GM12878 (cell line): ENCODE data around the gene SWSAP1. TPM values are rescaled to one million over a fixed set of nuclear protein-coding genes. Genes with fewer than 3 reads are reported as not detected.
A peak's percentile ranks its signal among the peaks of the same experiment; 100 is the strongest.
"Not testable (repeated sequence)": the region's sequence is repeated elsewhere in the genome, so short reads cannot be mapped to it uniquely, and the experiment has no call there.

Source experiments
- ATAC-seq: fragments of 200-7000 bp; cut with Tn5 transposase; 3 replicates; pipeline ENCODE4 v1.9.1; 2020; ENCODE audit warnings: mild to moderate bottlenecking, moderate library complexity
- BruUV-seq: library from RNA; stranded (reverse); fragments of 400-500 nt; replicated peaks from 2 replicates; lab custom pipeline; 2021; lab: Mats Ljungman, UMichigan
- CTCF ChIA-PET: fragments of 300-600 bp; sonication (Branson Sonifier 250); formaldehyde crosslinking; extraction: SDS; loops from one replicate; lab custom pipeline; 2021; ENCODE audit warnings: inconsistent platforms; lab: Yijun Ruan, JAX
- POLR2A ChIA-PET: fragments of 350-600 bp; formaldehyde crosslinking; extraction: SDS; loops from one replicate; lab custom pipeline; 2021; ENCODE audit warnings: inconsistent platforms; lab: Charles Lee
- RAD21 ChIA-PET: fragments of 300-600 bp; sonication (Branson Sonifier 250); formaldehyde crosslinking; loops from one replicate; lab custom pipeline; 2023; ENCODE audit warnings: antibody characterized with exemption; ENCODE audit not compliant: unreplicated experiment; lab: Charles Lee
- SMC1A ChIA-PET: fragments of 300-600 bp; sonication (Branson Sonifier 250); formaldehyde crosslinking; loops from one replicate; lab custom pipeline; 2023; ENCODE audit not compliant: unreplicated experiment, uncharacterized antibody; lab: Charles Lee
- DNase-seq: peaks from one replicate; pipeline ENCODE4 v3.0.0-alpha.2; 2011; ENCODE audit warnings: low read depth, low spot score
- FAIRE-seq: peaks from 3 replicates; lab custom pipeline; 2011; peaks lifted over from hg19 to GRCh38; lab: Jason Lieb, UNC
- H2AFZ ChIP-seq: 2 replicates; pipeline ENCODE4 v1.6.0; 2011; ENCODE audit warnings: low read depth, low read length, control low read depth; ENCODE audit not compliant: control insufficient read depth
- H3K27ac ChIP-seq: 2 replicates; pipeline ENCODE4 v1.5.1; 2011; ENCODE audit warnings: control low read depth; ENCODE audit not compliant: control insufficient read depth, insufficient read depth
- H3K27me3 ChIP-seq, 2 experiments: replicated peaks in 1 of 2; 2 replicates each; pipeline versions ENCODE4 v1.6.0 to v1.6.1; 2011; ENCODE audit warnings: low read length in 1 of 2; ENCODE audit not compliant: control insufficient read depth in 2 of 2, insufficient read depth in 2 of 2
- H3K36me3 ChIP-seq, 2 experiments: 2 replicates each; pipeline ENCODE4 v1.5.1; 2011; ENCODE audit warnings: low read length in 1 of 2; ENCODE audit not compliant: control insufficient read depth in 2 of 2, insufficient read depth in 2 of 2
- H3K4me1 ChIP-seq: 2 replicates; pipeline ENCODE4 v1.6.1; 2011; ENCODE audit warnings: mild to moderate bottlenecking, low read length, moderate library complexity, mixed read lengths; ENCODE audit not compliant: control insufficient read depth, insufficient read depth
- H3K4me2 ChIP-seq: 2 replicates; pipeline ENCODE4 v1.6.0; 2011; ENCODE audit warnings: control low read depth; ENCODE audit not compliant: control insufficient read depth, insufficient read depth
- H3K4me3 ChIP-seq: fragments of 200-600 bp; sonication (generic); 2 replicates; pipeline ENCODE4 v1.5.1; 2016
- H3K79me2 ChIP-seq: 2 replicates; pipeline ENCODE4 v1.6.0; 2011; ENCODE audit warnings: low read length; ENCODE audit not compliant: control insufficient read depth, insufficient read depth
- H3K9ac ChIP-seq: 2 replicates; pipeline ENCODE4 v1.8.0; 2011; ENCODE audit warnings: low read length, control low read depth, mixed read lengths; ENCODE audit not compliant: control insufficient read depth, insufficient read depth
- H3K9me3 ChIP-seq: replicated peaks from 3 replicates; pipeline ENCODE4 v1.5.1; 2011; ENCODE audit warnings: mild to moderate bottlenecking, low read length; ENCODE audit not compliant: control insufficient read depth, insufficient read depth
- H4K20me1 ChIP-seq: 2 replicates; pipeline ENCODE4 v1.6.0; 2011; ENCODE audit not compliant: control insufficient read depth, insufficient read depth
- DPF2 ChIP-seq: fragments of 450-650 bp; IDR thresholded peaks from 2 replicates; pipeline ENCODE4 v1.6.1; 2017; ENCODE audit warnings: mild to moderate bottlenecking
- GABPA ChIP-seq: IDR thresholded peaks from 2 replicates; pipeline ENCODE4 v1.6.1; 2014; ENCODE audit warnings: antibody characterized with exemption, low read depth, mild to moderate bottlenecking, inconsistent platforms
- LARP7 ChIP-seq: fragments of 450-650 bp; IDR thresholded peaks from 2 replicates; pipeline ENCODE4 v1.6.1; 2017; ENCODE audit warnings: mild to moderate bottlenecking
- MAX ChIP-seq: IDR thresholded peaks from 2 replicates; pipeline ENCODE4 v1.6.1; 2012; ENCODE audit warnings: low read depth, low read length, improper control_type of control experiment
- MTA3 ChIP-seq: IDR thresholded peaks from 2 replicates; pipeline ENCODE4 v1.6.1; 2012; ENCODE audit warnings: low read length, inconsistent platforms, borderline replicate concordance
- PAX8 ChIP-seq: fragments of 450-650 bp; IDR thresholded peaks from 2 replicates; pipeline ENCODE4 v1.6.1; 2017; ENCODE audit warnings: mild to moderate bottlenecking, moderate library complexity
- ZBED1 ChIP-seq: IDR thresholded peaks from 2 replicates; pipeline ENCODE4 v1.6.1; 2016; ENCODE audit warnings: borderline replicate concordance
- ZNF622 ChIP-seq: fragments of 450-650 bp; IDR thresholded peaks from 2 replicates; pipeline ENCODE4 v1.6.1; 2017; ENCODE audit warnings: mild to moderate bottlenecking, inconsistent platforms
- WGBS: methylation state at CpG from one replicate; pipeline ENCODE4 v1.1.6; 2016; ENCODE audit warnings: low lambda C conversion rate; ENCODE audit not compliant: insufficient replicate concordance, insufficient coverage; ENCODE audit errors: missing lambda C conversion rate; 5-methylcytosine and 5-hydroxymethylcytosine counted together
- in situ Hi-C: fragments of 300-500 bp; cut with MboI; formaldehyde crosslinking; loops from 9 replicates; pipeline ENCODE4 v1.14.3; 2018; ENCODE audit warnings: mixed read lengths
- intact Hi-C: fragments of 100-400 bp; cut with micrococcal nuclease; formaldehyde crosslinking; loops from one replicate; pipeline ENCODE4 v1.14.2; 2022; ENCODE audit not compliant: unreplicated experiment
- polyA plus RNA-seq, 11 experiments: library from polyadenylated mRNA; depleted of rRNA in 4 of 11; unstranded in 6 of 11; stranded (reverse) in 5 of 11; fragments of >200 nt; fragmentation: Nextera tagmentation in 4 of 11; fragmentation: Illumina TruSeq in 1 of 11; extraction: Ambion mirVana in 4 of 11; extraction: Trizol in 1 of 11; gene quantifications; 1 replicate in 1 of 11; 2 replicates in 10 of 11; pipeline versions ENCODE4 v1.2.1 to v1.2.3, GENCODE V29; 2011 to 2016; ENCODE audit warnings: inconsistent platforms in 2 of 11, missing spikeins in 2 of 11, low read depth in 1 of 11
- total RNA-seq, 4 experiments: library from RNA; depleted of rRNA in 3 of 4; stranded (reverse); fragments of >200 nt in 3 of 4; fragmentation: Illumina TruSeq in 1 of 4; extraction: Trizol in 1 of 4; gene quantifications; 2 replicates each; pipeline versions ENCODE4 v1.2.1 to v1.2.3, GENCODE V29; 2013 to 2021

SWSAP1 gene
- total and polyA plus RNA-seq, 10 of the 15 experiments (the other 5 are each of a cell fraction or from before 2014, with no cell fraction given), result 0.18 to 6.5 (median 2.4) TPM

- WGBS, result 90% methylated on average over 14 of the region's 14 CpGs
- ChIA-PET SMC1A (interaction anchor here (1.0 to 2.7 kb wide), 4 partner anchors 43 to 103 kb away, joined by 3 to 29 read pairs (median 10); partner anchors contain the start of gene TSPAN16), POLR2A (interaction anchor here (0.5 to 1.6 kb wide), 4 partner anchors 57 to 1412 kb away, joined by 3 to 4 read pairs (median 3); partner anchors contain the start of gene JUNB), RAD21 (interaction anchor here (1.6 to 2.1 kb wide), 3 partner anchors 73 to 204 kb away, joined by 7 to 19 read pairs (median 8); no protein-coding TSS in a partner anchor), CTCF (interaction anchor here (2.1 to 4.6 kb wide), 8 partner anchors 10 to 106 kb away, joined by 4 to 76 read pairs (median 20); partner anchors contain the start of genes CCDC159, ELAVL3, TMEM205 and TSPAN16)
- H3K4me3 ChIP-seq, intact Hi-C loops, ATAC-seq, FAIRE-seq, BruUV-seq, H2AFZ ChIP-seq, in situ Hi-C loops, H3K27me3 ChIP-seq, H3K4me2 ChIP-seq, H3K9ac ChIP-seq, H4K20me1 ChIP-seq, DNase-seq, H3K36me3 ChIP-seq, H3K9me3 ChIP-seq, H3K27ac ChIP-seq: not testable (repeated sequence)
- H3K79me2 ChIP-seq, result peaks cover 10% of the 10 kb centered on the region
- peaks cover 27% of the 10 kb centered on the region for H3K4me1 ChIP-seq
Observed at GRCh38 chr19:11379269-11379845, 4.9 kb downstream of the SWSAP1 start.

GRCh38 chr19:11379857-11380350 lies 5.4 kb downstream of the SWSAP1 start:
- Histone ChIP-seq H3K9me3 (no peaks in the 10 kb centered on the region), H3K27me3 (peaks cover 0 to 5% of the 10 kb centered on the region in 2 experiments; a peak in 2 of 4 replicates), H3K4me3 (peak overlapping the region; percentile 79), H3K36me3 (no peaks in the 10 kb centered on the region), H3K27ac (peak overlapping the region; percentile 88), H3K79me2 (peaks cover 10% of the 10 kb centered on the region), H2AFZ (no peak overlapping the region; the same call in 1 of the 2 replicates), H3K4me1 (peaks cover 27% of the 10 kb centered on the region), H3K9ac (peak overlapping the region; percentile 88; the same call in 1 of the 2 replicates), H3K4me2 (peak overlapping the region; percentile 96), H4K20me1 (no peaks in the 10 kb centered on the region)
- POLR2A ChIA-PET, result interaction anchor here (0.5 to 2.8 kb wide), 7 partner anchors 33 to 212 kb away, joined by 3 to 14 read pairs (median 6); partner anchors contain the start of genes CCDC159, ODAD3, PRKCSH and TMEM205
- no TSS peak for BruUV-seq
- TF ChIP-seq ZBED1, result no peak
- TF ChIP-seq GABPA, result no peak
- TF ChIP-seq ZNF622, result no peak
- no peak for TF ChIP-seq DPF2
- TF ChIP-seq MAX, result no peak
- no peak for TF ChIP-seq MTA3
- no peak for TF ChIP-seq PAX8
- TF ChIP-seq LARP7, result no peak
- SMC1A ChIA-PET, result interaction anchor here (1.0 to 2.7 kb wide), 5 partner anchors 11 to 102 kb away, joined by 3 to 29 read pairs (median 7); partner anchors contain the start of gene TSPAN16
- RAD21 ChIA-PET, result interaction anchor here (1.5 to 2.1 kb wide), 6 partner anchors 39 to 203 kb away, joined by 3 to 43 read pairs (median 9); no protein-coding TSS in a partner anchor
- CTCF ChIA-PET, result interaction anchor here (1.0 to 4.6 kb wide), 13 partner anchors 11 to 105 kb away, joined by 3 to 76 read pairs (median 14); partner anchors contain the start of genes CCDC159, ELAVL3, TMEM205 and TSPAN16
- FAIRE-seq (no peak), DNase-seq (no peak), ATAC-seq (no peak)
- WGBS, result 87% methylated on average over 7 of the region's 7 CpGs
- in situ Hi-C loops, result no loop called here
- intact Hi-C loops, result loop anchor here (2.0 to 5.0 kb wide), 5 partner anchors 55 to 202 kb away; partner anchors contain the start of genes ODAD3 and PRKCSH
